Uterus (tissue), 4 donors: ENCODE data around the gene LY6G5B. TPM values are rescaled to one million over a fixed set of nuclear protein-coding genes. Genes with fewer than 3 reads are reported as not detected.

Experiments
- DNase-seq, 2 donors: peaks; one replicate each; pipeline ENCODE4 v3.0.0-alpha.2; 2019 to 2020
- H3K27ac ChIP-seq, 2 donors: fragments of 200-600 bp; sonication (generic); 1 replicate in 1 of 2; 2 replicates in 1 of 2; pipeline ENCODE4 v1.5.1; 2016 to 2018
- H3K27me3 ChIP-seq, 2 donors: fragments of 200-600 bp; sonication (generic); one replicate each; pipeline ENCODE4 v1.5.1; 2018 to 2019; ENCODE audit warnings: control low read depth in 1 of 2
- H3K36me3 ChIP-seq, 2 donors: fragments of 200-600 bp; sonication (generic); one replicate each; pipeline ENCODE4 v1.5.1; 2019; ENCODE audit warnings: control low read depth in 1 of 2
- H3K4me1 ChIP-seq, 2 donors: fragments of 200-600 bp; sonication (generic); one replicate each; pipeline ENCODE4 v1.5.1; 2018 to 2019; ENCODE audit warnings: control low read depth in 1 of 2
- H3K4me3 ChIP-seq, 2 donors: fragments of 200-600 bp; sonication (generic); 1 replicate in 1 of 2; 2 replicates in 1 of 2; pipeline ENCODE4 v1.5.1; 2018 to 2019; ENCODE audit warnings: mild to moderate bottlenecking in 1 of 2
- H3K9me3 ChIP-seq, 2 donors: fragments of 200-600 bp; sonication (generic); one replicate each; pipeline ENCODE4 v1.5.1; 2019; ENCODE audit warnings: control low read depth in 1 of 2
- POLR2A ChIP-seq, 2 donors: fragments of 450-650 bp; IDR thresholded peaks; one replicate each; pipeline ENCODE4 v1.6.1; 2016; ENCODE audit warnings: antibody characterized with exemption in 2 of 2, mild to moderate bottlenecking in 1 of 2, moderate library complexity in 1 of 2
- intact Hi-C: fragments of 100-400 bp; cut with DNase I; formaldehyde crosslinking; loops from one replicate; pipeline ENCODE4 v1.15.1; 2023; ENCODE audit warnings: low total_unique reads
- total RNA-seq, 4 donors: library from RNA; depleted of rRNA in 3 of 4; stranded (reverse); fragments of >200 nt in 3 of 4; gene quantifications; one replicate each; pipeline versions ENCODE4 v1.1.0 to v1.2.4, GENCODE V29; 2014 to 2023
- TF ChIP-seq, protein P1 (sequence below), 4 experiments: fragments of 200-600 bp in 2 of 4; fragments of 450-650 bp in 2 of 4; sonication (generic) in 2 of 4; IDR thresholded peaks; one replicate each; pipeline ENCODE4 v1.5.1; 2016 to 2019; ENCODE audit warnings: antibody characterized with exemption in 4 of 4, mild to moderate bottlenecking in 2 of 4, moderate library complexity in 1 of 4
- donor health status: DM: yes; HTN: yes; CAD: no.

LY6G5B gene
- total RNA-seq, 4 donors from 2014 or later, result 1.0 to 27.4 (median 4.3) TPM

DNA sequence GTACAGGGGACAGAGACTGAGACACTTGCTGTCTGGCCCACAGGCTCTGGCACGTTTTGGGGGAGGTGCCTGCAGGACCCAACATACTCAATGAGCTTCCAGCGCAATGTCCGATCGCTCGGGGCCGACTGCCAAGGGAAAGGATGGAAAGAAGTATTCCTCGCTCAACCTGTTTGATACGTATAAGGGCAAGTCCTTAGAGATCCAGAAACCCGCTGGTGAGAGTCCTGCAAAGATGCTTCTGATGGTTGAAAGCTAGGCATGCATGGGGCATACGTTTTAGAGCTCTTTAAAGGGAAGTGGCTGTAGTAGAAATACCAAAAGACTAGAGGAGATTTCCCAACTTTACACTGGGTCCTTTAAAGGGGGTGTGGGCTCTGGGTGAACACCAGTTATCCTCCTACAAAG, 47.1 kb upstream of the LY6G5B start:
- DNase-seq, result no peak
- H3K36me3 ChIP-seq, result no peaks in the 10 kb centered on the region
- H3K27me3 ChIP-seq, result no peaks in the 10 kb centered on the region
- H3K4me1 ChIP-seq, result peaks cover 0 to 8% of the 10 kb centered on the region in 2 donors
- intact Hi-C loops, result no loop called here
- no peak for TF ChIP-seq POLR2A (IDR thresholded peaks at IDR 0.05)
- TF ChIP-seq, protein P1, sequence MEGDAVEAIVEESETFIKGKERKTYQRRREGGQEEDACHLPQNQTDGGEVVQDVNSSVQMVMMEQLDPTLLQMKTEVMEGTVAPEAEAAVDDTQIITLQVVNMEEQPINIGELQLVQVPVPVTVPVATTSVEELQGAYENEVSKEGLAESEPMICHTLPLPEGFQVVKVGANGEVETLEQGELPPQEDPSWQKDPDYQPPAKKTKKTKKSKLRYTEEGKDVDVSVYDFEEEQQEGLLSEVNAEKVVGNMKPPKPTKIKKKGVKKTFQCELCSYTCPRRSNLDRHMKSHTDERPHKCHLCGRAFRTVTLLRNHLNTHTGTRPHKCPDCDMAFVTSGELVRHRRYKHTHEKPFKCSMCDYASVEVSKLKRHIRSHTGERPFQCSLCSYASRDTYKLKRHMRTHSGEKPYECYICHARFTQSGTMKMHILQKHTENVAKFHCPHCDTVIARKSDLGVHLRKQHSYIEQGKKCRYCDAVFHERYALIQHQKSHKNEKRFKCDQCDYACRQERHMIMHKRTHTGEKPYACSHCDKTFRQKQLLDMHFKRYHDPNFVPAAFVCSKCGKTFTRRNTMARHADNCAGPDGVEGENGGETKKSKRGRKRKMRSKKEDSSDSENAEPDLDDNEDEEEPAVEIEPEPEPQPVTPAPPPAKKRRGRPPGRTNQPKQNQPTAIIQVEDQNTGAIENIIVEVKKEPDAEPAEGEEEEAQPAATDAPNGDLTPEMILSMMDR (IDR thresholded peaks at IDR 0.05), result no peak
- H3K4me3 ChIP-seq, result no peak overlapping the region
- no peaks in the 10 kb centered on the region for H3K9me3 ChIP-seq
- H3K27ac ChIP-seq, result peak overlapping the region in 1 of 2 donors; percentile 98

DNA sequence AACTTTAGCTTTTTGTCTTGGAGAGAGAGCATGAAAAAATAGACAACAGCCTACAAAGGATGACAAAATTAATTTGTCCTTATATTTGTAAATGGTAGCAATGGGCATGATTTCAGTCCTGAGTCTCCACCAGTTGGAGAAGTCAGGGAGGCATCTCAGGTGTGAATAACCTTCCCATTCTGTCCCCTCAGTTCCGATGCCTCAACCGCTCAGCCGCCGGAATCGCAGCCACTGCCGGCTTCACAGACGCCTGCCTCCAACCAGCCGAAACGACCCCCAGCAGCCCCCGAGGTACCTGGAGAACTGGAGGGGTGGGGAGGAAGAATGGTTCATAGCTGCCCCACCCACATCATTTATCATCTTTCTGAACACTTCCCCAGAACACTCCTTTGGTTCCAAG, 45.7 kb upstream of the LY6G5B start:
- H3K4me1 ChIP-seq, result peaks cover 0 to 8% of the 10 kb centered on the region in 2 donors
- H3K36me3 ChIP-seq, result no peaks in the 10 kb centered on the region
- H3K4me3 ChIP-seq, result no peak overlapping the region
- TF ChIP-seq, protein P1 (IDR thresholded peaks at IDR 0.05), result no peak
- no peak for TF ChIP-seq POLR2A (IDR thresholded peaks at IDR 0.05)
- no peaks in the 10 kb centered on the region for H3K9me3 ChIP-seq
- no peak for DNase-seq
- H3K27ac ChIP-seq, result no peak overlapping the region
- intact Hi-C loops, result no loop called here
- H3K27me3 ChIP-seq, result no peaks in the 10 kb centered on the region

DNA sequence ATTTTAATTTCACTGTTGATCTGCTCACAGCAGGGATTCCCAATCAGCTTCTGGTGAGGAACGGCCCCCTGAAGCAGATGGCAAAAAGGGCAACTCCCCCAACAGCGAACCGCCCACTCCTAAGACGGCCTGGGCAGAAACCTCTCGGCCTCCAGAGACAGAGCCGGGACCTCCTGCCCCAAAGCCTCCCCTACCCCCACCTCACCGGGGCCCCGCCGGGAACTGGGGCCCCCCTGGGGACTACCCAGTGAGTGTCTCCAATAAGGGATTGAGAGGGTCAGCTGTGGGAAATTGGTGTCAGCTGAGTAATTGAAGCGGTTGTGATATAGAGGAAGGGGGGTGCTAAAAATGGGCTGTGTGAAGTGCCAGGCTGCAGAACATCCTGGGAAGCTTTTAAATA, 42.8 kb upstream of the LY6G5B start:
- Histone ChIP-seq H3K9me3 (no peaks in the 10 kb centered on the region), H3K4me1 (peaks cover 0 to 6% of the 10 kb centered on the region in 2 donors), H3K36me3 (no peaks in the 10 kb centered on the region), H3K27me3 (no peaks in the 10 kb centered on the region), H3K27ac (no peak overlapping the region), H3K4me3 (no peak overlapping the region)
- intact Hi-C loops, result no loop called here
- TF ChIP-seq POLR2A (IDR thresholded peaks at IDR 0.05), result no peak
- TF ChIP-seq, protein P1 (IDR thresholded peaks at IDR 0.05), result no peak
- DNase-seq, result no peak

DNA sequence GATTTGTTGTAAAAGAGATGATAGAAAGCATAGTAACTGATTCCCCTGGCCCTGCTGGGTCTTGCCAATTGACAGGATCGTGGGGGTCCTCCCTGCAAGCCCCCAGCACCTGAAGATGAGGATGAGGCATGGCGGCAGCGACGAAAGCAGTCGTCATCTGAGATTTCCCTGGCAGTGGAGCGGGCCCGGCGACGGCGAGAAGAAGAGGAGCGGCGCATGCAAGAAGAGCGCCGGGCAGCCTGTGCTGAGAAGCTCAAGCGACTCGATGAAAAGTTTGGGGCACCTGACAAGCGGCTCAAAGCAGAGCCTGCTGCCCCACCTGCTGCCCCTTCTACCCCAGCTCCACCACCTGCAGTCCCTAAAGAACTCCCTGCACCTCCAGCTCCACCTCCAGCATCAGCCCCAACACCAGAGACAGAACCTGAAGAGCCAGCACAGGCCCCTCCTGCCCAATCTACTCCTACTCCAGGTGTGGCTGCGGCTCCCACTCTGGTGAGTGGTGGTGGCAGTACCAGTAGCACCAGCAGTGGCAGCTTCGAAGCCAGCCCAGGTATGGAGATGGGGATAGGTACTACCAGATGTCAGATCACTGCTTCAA, 42.0 kb upstream of the LY6G5B start:
- DNase-seq, result no peak
- Histone ChIP-seq H3K4me3 (no peak overlapping the region), H3K27ac (no peak overlapping the region), H3K27me3 (no peaks in the 10 kb centered on the region), H3K36me3 (no peaks in the 10 kb centered on the region), H3K9me3 (no peaks in the 10 kb centered on the region), H3K4me1 (no peaks in the 10 kb centered on the region)
- TF ChIP-seq, protein P1 (IDR thresholded peaks at IDR 0.05), result no peak
- TF ChIP-seq POLR2A (IDR thresholded peaks at IDR 0.05), result no peak
- intact Hi-C loops, result no loop called here

DNA sequence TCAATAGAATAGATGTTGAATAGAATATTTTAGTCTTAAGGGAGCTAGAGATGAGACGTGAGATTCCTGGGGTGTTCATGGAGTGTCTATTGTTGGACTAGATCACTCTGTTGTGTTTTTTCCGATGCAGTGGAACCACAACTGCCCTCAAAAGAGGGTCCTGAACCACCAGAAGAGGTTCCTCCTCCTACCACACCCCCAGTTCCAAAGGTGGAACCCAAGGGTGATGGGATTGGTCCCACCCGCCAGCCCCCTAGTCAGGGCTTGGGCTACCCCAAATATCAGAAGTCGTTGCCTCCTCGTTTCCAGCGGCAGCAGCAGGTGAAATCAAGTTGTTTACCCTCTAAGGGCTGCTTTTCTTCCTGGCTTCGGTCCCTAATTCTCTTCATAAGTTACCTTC, 40.8 kb upstream of the LY6G5B start:
- Histone ChIP-seq H3K4me3 (no peak overlapping the region), H3K27me3 (no peaks in the 10 kb centered on the region), H3K36me3 (no peaks in the 10 kb centered on the region), H3K4me1 (no peaks in the 10 kb centered on the region), H3K27ac (no peak overlapping the region), H3K9me3 (no peaks in the 10 kb centered on the region)
- DNase-seq, result no peak
- TF ChIP-seq, protein P1 (IDR thresholded peaks at IDR 0.05), result no peak
- no peak for TF ChIP-seq POLR2A (IDR thresholded peaks at IDR 0.05)
- intact Hi-C loops, result no loop called here
